Body of pancreas (tissue), 4 donors: ENCODE results near the gene MOXD1. TPM values are rescaled to one million over a fixed set of nuclear protein-coding genes. Genes with fewer than 3 reads are reported as not detected.

ENCODE experiments used
- ATAC-seq: fragments of 150-250 bp; one replicate; pipeline ENCODE4 v1.9.1; 2016
- DNase-seq, 4 donors: peaks; one replicate each; pipeline ENCODE4 v3.0.0-alpha.2; 2019
- H3K27ac ChIP-seq, 4 donors: fragments of 200-600 bp; sonication (generic); 1 replicate in 3 of 4; 2 replicates in 1 of 4; pipeline versions ENCODE4 v1.5.1 to v1.6.1; 2016 to 2019; ENCODE audit warnings: mild to moderate bottlenecking in 1 of 4, mixed read lengths in 1 of 4, moderate library complexity in 1 of 4
- H3K27me3 ChIP-seq, 2 donors: fragments of 200-600 bp; sonication (generic); one replicate each; pipeline ENCODE4 v1.6.0; 2016; ENCODE audit warnings: mild to moderate bottlenecking in 1 of 2
- H3K36me3 ChIP-seq, 2 donors: fragments of 200-600 bp; sonication (generic); replicated peaks in 1 of 2; 2 replicates each; pipeline ENCODE4 v1.5.1; 2016; ENCODE audit warnings: low read depth in 2 of 2; ENCODE audit not compliant: insufficient read depth in 1 of 2
- H3K4me1 ChIP-seq: fragments of 200-600 bp; sonication (generic); one replicate; pipeline ENCODE4 v1.6.0; 2016
- H3K4me3 ChIP-seq, 2 donors: fragments of 200-600 bp; sonication (generic); 1 replicate in 1 of 2; 2 replicates in 1 of 2; pipeline ENCODE4 v1.5.1; 2016 to 2019
- H3K9me3 ChIP-seq, 3 donors: fragments of 200-600 bp; sonication (generic); 1 replicate in 2 of 3; 2 replicates in 1 of 3; pipeline ENCODE4 v1.5.1; 2016
- POLR2A ChIP-seq, 3 donors: fragments of 450-650 bp; IDR thresholded peaks; one replicate each; pipeline ENCODE4 v1.6.1; 2016; ENCODE audit warnings: antibody characterized with exemption in 3 of 3, mild to moderate bottlenecking in 2 of 3
- WGBS, 2 donors: methylation state at CpG; one replicate each; pipeline ENCODE4 v1.1.5; 2017; 5-methylcytosine and 5-hydroxymethylcytosine counted together
- intact Hi-C: fragments of 100-400 bp; cut with DNase I; formaldehyde crosslinking; loops from one replicate; pipeline ENCODE4 v1.15.1; 2023
- total RNA-seq, 2 donors: library from RNA; depleted of rRNA; stranded (reverse); fragments of >200 nt; gene quantifications; one replicate each; pipeline ENCODE4 v1.1.0, GENCODE V29; 2016
- TF ChIP-seq, protein P1 (sequence below), 7 experiments: fragments of 450-650 bp in 4 of 7; fragments of 200-600 bp in 3 of 7; sonication (generic) in 3 of 7; IDR thresholded peaks; one replicate each; pipeline ENCODE4 v1.5.1; 2016 to 2019; ENCODE audit warnings: antibody characterized with exemption in 7 of 7

The MOXD1 gene
- total RNA-seq, 2 donors from 2014 or later = 0.66 to 3.9 TPM

DNA sequence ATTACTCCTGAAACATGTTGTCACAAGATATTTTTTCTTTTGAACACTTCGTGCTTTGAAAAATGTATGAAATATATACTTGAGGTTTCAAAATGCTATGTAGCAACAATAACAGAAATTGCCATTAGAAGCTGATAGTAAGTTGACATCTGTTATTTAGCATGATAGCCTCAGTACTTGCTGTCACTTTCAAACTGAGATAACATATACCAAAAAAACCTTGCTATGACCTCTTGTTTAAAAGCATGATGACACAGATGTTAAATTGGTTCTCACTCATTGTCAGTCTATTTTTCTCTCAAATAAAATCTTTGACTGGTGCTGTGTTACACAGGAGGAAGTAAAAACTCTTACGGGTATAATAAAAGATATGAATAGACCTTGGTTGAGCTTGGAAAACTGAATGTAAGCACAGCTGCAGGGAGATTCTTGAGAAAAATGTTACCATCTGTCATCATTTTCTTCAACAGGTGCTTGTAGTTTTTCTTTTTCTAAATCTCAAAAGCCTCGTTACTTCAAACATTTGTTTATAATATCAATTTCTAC lies 18.6 kb downstream of the MOXD1 start:
- intact Hi-C loops = no loop called here
- DNase-seq = no peak
- 36 to 45% methylated on average over 3 of the region's 3 CpGs for WGBS, 2 donors

DNA sequence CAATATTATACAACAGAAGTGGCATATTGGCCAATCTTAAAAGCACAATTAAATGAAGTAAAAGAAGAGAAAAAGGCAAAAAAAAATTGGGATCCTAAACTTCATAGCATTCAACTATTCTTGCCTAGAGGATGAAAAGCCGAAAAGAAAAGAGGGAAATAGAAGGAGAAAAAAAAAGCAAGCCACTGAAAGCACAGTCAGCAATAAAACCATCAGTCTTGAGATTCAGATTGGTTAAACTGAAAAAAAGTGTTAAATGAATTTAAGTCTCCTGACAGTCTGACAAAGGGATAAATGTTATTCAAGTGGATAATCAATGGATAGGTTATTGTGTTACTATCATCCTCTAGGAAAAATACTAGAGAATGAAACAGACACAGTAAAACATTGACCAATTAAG lies 19.9 kb downstream of the MOXD1 start:
- H3K4me1 ChIP-seq = no peaks in the 10 kb centered on the region
- TF ChIP-seq, protein P1, sequence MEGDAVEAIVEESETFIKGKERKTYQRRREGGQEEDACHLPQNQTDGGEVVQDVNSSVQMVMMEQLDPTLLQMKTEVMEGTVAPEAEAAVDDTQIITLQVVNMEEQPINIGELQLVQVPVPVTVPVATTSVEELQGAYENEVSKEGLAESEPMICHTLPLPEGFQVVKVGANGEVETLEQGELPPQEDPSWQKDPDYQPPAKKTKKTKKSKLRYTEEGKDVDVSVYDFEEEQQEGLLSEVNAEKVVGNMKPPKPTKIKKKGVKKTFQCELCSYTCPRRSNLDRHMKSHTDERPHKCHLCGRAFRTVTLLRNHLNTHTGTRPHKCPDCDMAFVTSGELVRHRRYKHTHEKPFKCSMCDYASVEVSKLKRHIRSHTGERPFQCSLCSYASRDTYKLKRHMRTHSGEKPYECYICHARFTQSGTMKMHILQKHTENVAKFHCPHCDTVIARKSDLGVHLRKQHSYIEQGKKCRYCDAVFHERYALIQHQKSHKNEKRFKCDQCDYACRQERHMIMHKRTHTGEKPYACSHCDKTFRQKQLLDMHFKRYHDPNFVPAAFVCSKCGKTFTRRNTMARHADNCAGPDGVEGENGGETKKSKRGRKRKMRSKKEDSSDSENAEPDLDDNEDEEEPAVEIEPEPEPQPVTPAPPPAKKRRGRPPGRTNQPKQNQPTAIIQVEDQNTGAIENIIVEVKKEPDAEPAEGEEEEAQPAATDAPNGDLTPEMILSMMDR (IDR thresholded peaks at IDR 0.05) = no peak
- no peak for TF ChIP-seq POLR2A (IDR thresholded peaks at IDR 0.05)
- H3K4me3 ChIP-seq = no peak overlapping the region
- intact Hi-C loops = no loop called here
- H3K9me3 ChIP-seq = no peaks in the 10 kb centered on the region
- no peak overlapping the region for H3K27ac ChIP-seq
- ATAC-seq (no peak), DNase-seq (no peak)
- H3K36me3 ChIP-seq = no peaks in the 10 kb centered on the region
- H3K27me3 ChIP-seq = no peaks in the 10 kb centered on the region
- WGBS, 2 donors = 65 to 67% methylated on average over 1 of the region's 1 CpG

More for the DNA sequence above, 18.6 kb downstream of the MOXD1 start:
- no peak for TF ChIP-seq POLR2A (IDR thresholded peaks at IDR 0.05)
- TF ChIP-seq, protein P1 (IDR thresholded peaks at IDR 0.05) = no peak
- Histone ChIP-seq H3K36me3 (no peaks in the 10 kb centered on the region), H3K9me3 (no peaks in the 10 kb centered on the region), H3K4me1 (no peaks in the 10 kb centered on the region), H3K4me3 (no peak overlapping the region), H3K27ac (no peak overlapping the region), H3K27me3 (no peaks in the 10 kb centered on the region)
- ATAC-seq = no peak

DNA sequence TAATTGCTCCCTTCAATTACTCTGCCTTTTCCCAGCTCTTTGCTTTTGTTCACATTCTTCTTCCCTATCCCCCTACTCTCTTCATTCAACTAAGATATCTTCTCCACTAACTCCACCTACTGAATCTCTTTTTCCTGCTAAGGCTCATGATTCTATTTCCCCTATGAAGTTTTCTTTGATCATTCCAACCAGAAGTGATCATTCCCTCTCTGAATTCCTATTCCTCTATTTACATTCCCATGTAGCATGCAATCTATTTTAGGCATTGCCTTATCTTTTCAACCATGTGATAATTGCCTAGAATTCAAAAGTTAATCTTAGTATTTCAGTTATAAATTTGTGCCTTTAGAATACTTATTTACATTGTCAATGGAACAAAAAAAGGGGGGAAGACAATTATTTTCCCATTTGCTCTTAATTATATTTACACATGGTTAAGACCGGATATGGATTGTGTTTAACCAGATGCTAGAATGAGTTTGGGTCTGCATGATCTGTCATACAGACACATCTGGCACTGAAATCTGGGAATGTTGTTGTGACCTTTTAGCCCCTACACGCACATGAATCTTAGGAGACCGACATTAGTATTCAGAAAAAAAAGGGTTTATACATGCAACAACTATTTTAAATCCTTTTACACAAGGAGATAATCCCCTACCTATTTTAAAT lies 20.8 kb downstream of the MOXD1 start:
- Histone ChIP-seq H3K4me1 (no peaks in the 10 kb centered on the region), H3K36me3 (no peaks in the 10 kb centered on the region), H3K27me3 (no peaks in the 10 kb centered on the region), H3K9me3 (no peaks in the 10 kb centered on the region), H3K4me3 (no peak overlapping the region), H3K27ac (no peak overlapping the region)
- WGBS, 2 donors = 62 to 66% methylated on average over 3 of the region's 3 CpGs
- TF ChIP-seq POLR2A (IDR thresholded peaks at IDR 0.05) = no peak
- TF ChIP-seq, protein P1 (IDR thresholded peaks at IDR 0.05) = no peak
- ATAC-seq = no peak
- intact Hi-C loops = no loop called here
- DNase-seq = no peak

DNA sequence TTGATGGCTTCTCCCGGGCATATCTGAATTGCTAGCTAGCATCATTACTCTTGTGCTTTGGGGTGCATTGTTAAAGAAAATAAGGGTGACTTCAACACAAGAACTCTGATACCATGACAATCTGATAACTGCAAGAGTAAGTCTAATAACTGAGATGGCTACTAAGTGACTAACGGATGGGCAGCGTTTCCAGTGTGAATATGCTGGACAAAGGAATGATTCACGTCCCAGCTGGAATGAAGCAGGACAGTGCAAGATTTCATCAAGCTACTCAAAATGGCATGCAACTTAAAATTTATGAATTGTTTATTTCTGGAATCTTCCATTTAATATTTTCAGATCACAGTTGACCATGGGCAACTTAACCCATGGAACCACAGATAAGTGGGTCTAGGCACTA lies 31.7 kb downstream of the MOXD1 start:
- Histone ChIP-seq H3K4me1 (no peaks in the 10 kb centered on the region), H3K36me3 (no peaks in the 10 kb centered on the region), H3K27ac (no peak overlapping the region), H3K9me3 (no peaks in the 10 kb centered on the region), H3K4me3 (no peak overlapping the region), H3K27me3 (no peaks in the 10 kb centered on the region)
- no peak for ATAC-seq
- WGBS, 2 donors = 75 to 80% methylated on average over 4 of the region's 4 CpGs
- DNase-seq = no peak
- no peak for TF ChIP-seq POLR2A (IDR thresholded peaks at IDR 0.05)
- TF ChIP-seq, protein P1 (IDR thresholded peaks at IDR 0.05) = no peak
- intact Hi-C loops = no loop called here
